GM23338 (cell line): ENCODE results near the gene ASRGL1. TPM values are rescaled to one million over a fixed set of nuclear protein-coding genes. Genes with fewer than 3 reads are reported as not detected.

Experiments
- ATAC-seq: fragments of 200-7000 bp; cut with Tn5 transposase; 3 replicates; pipeline ENCODE4 v1.9.1; 2020
- DNase-seq: peaks from one replicate; pipeline ENCODE4 v3.0.0-alpha.2; 2015; ENCODE audit warnings: low spot score
- H2AFZ ChIP-seq: fragments of 200-600 bp; sonication (generic); 2 replicates; pipeline ENCODE4 v1.8.0; 2016; ENCODE audit warnings: antibody characterized with exemption, mild to moderate bottlenecking, moderate library complexity
- H3F3A ChIP-seq: fragments of 200-600 bp; sonication (generic); replicated peaks from 2 replicates; pipeline ENCODE4 v1.8.0; 2017; ENCODE audit warnings: antibody characterized with exemption, mixed run types, low read depth
- H3K27ac ChIP-seq: fragments of 200-600 bp; sonication (generic); 2 replicates; pipeline ENCODE4 v1.6.1; 2016; ENCODE audit warnings: low read depth
- H3K27me3 ChIP-seq: fragments of 200-600 bp; sonication (generic); 2 replicates; pipeline ENCODE4 v1.8.0; 2016; ENCODE audit warnings: mild to moderate bottlenecking, mixed run types, moderate library complexity; ENCODE audit not compliant: insufficient read depth
- H3K36me3 ChIP-seq: fragments of 200-600 bp; sonication (generic); 2 replicates; pipeline ENCODE4 v1.8.0; 2016; ENCODE audit warnings: mild to moderate bottlenecking; ENCODE audit not compliant: insufficient read depth
- H3K4me1 ChIP-seq: fragments of 200-600 bp; sonication (generic); 2 replicates; pipeline ENCODE4 v1.8.0; 2016; ENCODE audit warnings: mild to moderate bottlenecking, moderate library complexity; ENCODE audit not compliant: insufficient read depth
- H3K4me2 ChIP-seq: fragments of 200-600 bp; sonication (generic); 2 replicates; pipeline ENCODE4 v1.7.1; 2017; ENCODE audit warnings: mixed run types
- H3K4me3 ChIP-seq: fragments of 200-600 bp; sonication (generic); 2 replicates; pipeline ENCODE4 v1.6.1; 2016; ENCODE audit warnings: mixed run types
- H3K79me2 ChIP-seq: fragments of 200-600 bp; sonication (generic); replicated peaks from 2 replicates; pipeline ENCODE4 v1.8.0; 2017; ENCODE audit warnings: mild to moderate bottlenecking; ENCODE audit not compliant: insufficient read depth
- H3K9me2 ChIP-seq: fragments of 200-600 bp; sonication (generic); 2 replicates; pipeline ENCODE4 v1.8.0; 2017; ENCODE audit not compliant: insufficient read depth
- H4K20me1 ChIP-seq: fragments of 200-600 bp; sonication (generic); replicated peaks from 2 replicates; pipeline ENCODE4 v1.8.0; 2017; ENCODE audit warnings: mild to moderate bottlenecking; ENCODE audit not compliant: insufficient read depth
- H3K27ac Mint-ChIP-seq: 2 replicates; pipeline ENCODE4 v1.8.0; 2020; ENCODE audit warnings: inconsistent platforms, mild to moderate bottlenecking, moderate library complexity, mixed read lengths
- H3K27me3 Mint-ChIP-seq: 3 replicates; pipeline ENCODE4 v1.8.0; 2022; ENCODE audit warnings: low read depth, mild to moderate bottlenecking, moderate library complexity, mixed read lengths, inconsistent platforms; ENCODE audit not compliant: insufficient read depth, poor library complexity
- H3K36me3 Mint-ChIP-seq: 3 replicates; pipeline ENCODE4 v1.8.0; 2021; ENCODE audit warnings: low read depth, mild to moderate bottlenecking, inconsistent platforms, moderate library complexity, mixed read lengths
- H3K4me1 Mint-ChIP-seq: 3 replicates; pipeline ENCODE4 v1.8.0; 2020; ENCODE audit warnings: mild to moderate bottlenecking, inconsistent platforms, mixed read lengths
- H3K4me3 Mint-ChIP-seq: 3 replicates; pipeline ENCODE4 v1.8.0; 2021; ENCODE audit warnings: moderate library complexity, mild to moderate bottlenecking, inconsistent platforms, mixed read lengths
- H3K9me3 Mint-ChIP-seq: 3 replicates; pipeline ENCODE4 v1.8.0; 2020; ENCODE audit warnings: moderate library complexity, mild to moderate bottlenecking, inconsistent platforms, mixed read lengths
- EZH2 ChIP-seq: fragments of 200-600 bp; sonication (generic); IDR thresholded peaks from one replicate; pipeline ENCODE4 v1.8.0; 2017; ENCODE audit warnings: antibody characterized with exemption, mild to moderate bottlenecking, low read depth; ENCODE audit not compliant: unreplicated experiment
- NANOG ChIP-seq: IDR thresholded peaks from 2 replicates; pipeline ENCODE4 v1.6.1; 2016; ENCODE audit warnings: antibody characterized with exemption, borderline replicate concordance
- polyA plus RNA-seq: library from polyadenylated mRNA; unstranded; fragments of >200 nt; fragmentation: Nextera tagmentation; extraction: Ambion mirVana; gene quantifications from 2 replicates; pipeline ENCODE4 v1.2.1, GENCODE V29; 2016
- total RNA-seq: library from RNA; depleted of rRNA; stranded (reverse); fragments of >200 nt; shearing (Covaris generic); gene quantifications from 2 replicates; pipeline ENCODE4 v1.2.3, GENCODE V29; 2014
- TF ChIP-seq, protein P1 (sequence below): fragments of 250-450 bp; sonication (Bioruptor Pico); IDR thresholded peaks from 2 replicates; pipeline ENCODE4 v1.5.0; 2020; ENCODE audit warnings: mild to moderate bottlenecking, moderate library complexity
- TF ChIP-seq, protein P2 (sequence below), 2 experiments: fragments of 200-600 bp in 1 of 2; sonication (generic) in 1 of 2; conservative IDR thresholded peaks; 2 replicates each; pipeline versions ENCODE4 v1.5.1 to v1.6.1; 2016 to 2017; ENCODE audit warnings: antibody characterized with exemption in 2 of 2, low read depth in 2 of 2, mild to moderate bottlenecking in 2 of 2, moderate library complexity in 1 of 2

ASRGL1 gene
- total and polyA plus RNA-seq, 2 experiments from 2014 or later, result 32.9 to 50.3 TPM

DNA sequence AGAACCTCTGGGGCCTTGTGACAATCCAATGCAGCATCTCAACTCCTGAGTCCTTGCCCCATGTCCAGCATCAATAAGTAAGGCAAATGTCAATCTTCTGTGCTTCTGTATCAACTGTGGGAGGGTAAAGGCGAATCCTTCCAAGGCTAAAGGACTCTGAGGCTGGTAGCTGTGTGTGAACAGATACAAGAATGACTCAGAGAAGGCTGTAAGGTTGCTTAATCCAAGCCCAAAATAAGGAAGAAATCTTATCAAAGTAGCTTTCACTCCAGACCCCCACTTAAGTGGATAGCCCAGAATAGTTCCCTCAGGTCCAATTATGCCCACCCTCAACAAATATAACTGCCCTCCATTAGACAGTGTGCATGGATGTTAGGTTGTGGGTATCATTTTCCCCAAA lies 53.5 kb downstream of the ASRGL1 start (continued):
- TF ChIP-seq, protein P1, sequence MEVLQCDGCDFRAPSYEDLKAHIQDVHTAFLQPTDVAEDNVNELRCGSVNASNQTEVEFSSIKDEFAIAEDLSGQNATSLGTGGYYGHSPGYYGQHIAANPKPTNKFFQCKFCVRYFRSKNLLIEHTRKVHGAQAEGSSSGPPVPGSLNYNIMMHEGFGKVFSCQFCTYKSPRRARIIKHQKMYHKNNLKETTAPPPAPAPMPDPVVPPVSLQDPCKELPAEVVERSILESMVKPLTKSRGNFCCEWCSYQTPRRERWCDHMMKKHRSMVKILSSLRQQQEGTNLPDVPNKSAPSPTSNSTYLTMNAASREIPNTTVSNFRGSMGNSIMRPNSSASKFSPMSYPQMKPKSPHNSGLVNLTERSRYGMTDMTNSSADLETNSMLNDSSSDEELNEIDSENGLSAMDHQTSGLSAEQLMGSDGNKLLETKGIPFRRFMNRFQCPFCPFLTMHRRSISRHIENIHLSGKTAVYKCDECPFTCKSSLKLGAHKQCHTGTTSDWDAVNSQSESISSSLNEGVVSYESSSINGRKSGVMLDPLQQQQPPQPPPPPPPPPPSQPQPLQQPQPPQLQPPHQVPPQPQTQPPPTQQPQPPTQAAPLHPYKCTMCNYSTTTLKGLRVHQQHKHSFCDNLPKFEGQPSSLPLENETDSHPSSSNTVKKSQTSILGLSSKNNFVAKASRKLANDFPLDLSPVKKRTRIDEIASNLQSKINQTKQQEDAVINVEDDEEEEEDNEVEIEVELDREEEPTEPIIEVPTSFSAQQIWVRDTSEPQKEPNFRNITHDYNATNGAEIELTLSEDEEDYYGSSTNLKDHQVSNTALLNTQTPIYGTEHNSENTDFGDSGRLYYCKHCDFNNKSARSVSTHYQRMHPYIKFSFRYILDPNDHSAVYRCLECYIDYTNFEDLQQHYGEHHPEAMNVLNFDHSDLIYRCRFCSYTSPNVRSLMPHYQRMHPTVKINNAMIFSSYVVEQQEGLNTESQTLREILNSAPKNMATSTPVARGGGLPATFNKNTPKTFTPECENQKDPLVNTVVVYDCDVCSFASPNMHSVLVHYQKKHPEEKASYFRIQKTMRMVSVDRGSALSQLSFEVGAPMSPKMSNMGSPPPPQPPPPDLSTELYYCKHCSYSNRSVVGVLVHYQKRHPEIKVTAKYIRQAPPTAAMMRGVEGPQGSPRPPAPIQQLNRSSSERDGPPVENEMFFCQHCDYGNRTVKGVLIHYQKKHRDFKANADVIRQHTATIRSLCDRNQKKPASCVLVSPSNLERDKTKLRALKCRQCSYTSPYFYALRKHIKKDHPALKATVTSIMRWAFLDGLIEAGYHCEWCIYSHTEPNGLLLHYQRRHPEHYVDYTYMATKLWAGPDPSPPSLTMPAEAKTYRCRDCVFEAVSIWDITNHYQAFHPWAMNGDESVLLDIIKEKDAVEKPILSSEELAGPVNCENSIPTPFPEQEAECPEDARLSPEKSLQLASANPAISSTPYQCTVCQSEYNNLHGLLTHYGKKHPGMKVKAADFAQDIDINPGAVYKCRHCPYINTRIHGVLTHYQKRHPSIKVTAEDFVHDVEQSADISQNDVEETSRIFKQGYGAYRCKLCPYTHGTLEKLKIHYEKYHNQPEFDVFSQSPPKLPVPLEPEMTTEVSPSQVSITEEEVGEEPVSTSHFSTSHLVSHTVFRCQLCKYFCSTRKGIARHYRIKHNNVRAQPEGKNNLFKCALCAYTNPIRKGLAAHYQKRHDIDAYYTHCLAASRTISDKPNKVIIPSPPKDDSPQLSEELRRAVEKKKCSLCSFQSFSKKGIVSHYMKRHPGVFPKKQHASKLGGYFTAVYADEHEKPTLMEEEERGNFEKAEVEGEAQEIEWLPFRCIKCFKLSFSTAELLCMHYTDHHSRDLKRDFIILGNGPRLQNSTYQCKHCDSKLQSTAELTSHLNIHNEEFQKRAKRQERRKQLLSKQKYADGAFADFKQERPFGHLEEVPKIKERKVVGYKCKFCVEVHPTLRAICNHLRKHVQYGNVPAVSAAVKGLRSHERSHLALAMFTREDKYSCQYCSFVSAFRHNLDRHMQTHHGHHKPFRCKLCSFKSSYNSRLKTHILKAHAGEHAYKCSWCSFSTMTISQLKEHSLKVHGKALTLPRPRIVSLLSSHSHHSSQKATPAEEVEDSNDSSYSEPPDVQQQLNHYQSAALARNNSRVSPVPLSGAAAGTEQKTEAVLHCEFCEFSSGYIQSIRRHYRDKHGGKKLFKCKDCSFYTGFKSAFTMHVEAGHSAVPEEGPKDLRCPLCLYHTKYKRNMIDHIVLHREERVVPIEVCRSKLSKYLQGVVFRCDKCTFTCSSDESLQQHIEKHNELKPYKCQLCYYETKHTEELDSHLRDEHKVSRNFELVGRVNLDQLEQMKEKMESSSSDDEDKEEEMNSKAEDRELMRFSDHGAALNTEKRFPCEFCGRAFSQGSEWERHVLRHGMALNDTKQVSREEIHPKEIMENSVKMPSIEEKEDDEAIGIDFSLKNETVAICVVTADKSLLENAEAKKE (CRISPR knock-in tag), result no peak
- no peak for TF ChIP-seq NANOG
- no peak for TF ChIP-seq EZH2
- TF ChIP-seq, protein P2, sequence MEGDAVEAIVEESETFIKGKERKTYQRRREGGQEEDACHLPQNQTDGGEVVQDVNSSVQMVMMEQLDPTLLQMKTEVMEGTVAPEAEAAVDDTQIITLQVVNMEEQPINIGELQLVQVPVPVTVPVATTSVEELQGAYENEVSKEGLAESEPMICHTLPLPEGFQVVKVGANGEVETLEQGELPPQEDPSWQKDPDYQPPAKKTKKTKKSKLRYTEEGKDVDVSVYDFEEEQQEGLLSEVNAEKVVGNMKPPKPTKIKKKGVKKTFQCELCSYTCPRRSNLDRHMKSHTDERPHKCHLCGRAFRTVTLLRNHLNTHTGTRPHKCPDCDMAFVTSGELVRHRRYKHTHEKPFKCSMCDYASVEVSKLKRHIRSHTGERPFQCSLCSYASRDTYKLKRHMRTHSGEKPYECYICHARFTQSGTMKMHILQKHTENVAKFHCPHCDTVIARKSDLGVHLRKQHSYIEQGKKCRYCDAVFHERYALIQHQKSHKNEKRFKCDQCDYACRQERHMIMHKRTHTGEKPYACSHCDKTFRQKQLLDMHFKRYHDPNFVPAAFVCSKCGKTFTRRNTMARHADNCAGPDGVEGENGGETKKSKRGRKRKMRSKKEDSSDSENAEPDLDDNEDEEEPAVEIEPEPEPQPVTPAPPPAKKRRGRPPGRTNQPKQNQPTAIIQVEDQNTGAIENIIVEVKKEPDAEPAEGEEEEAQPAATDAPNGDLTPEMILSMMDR (conservative IDR thresholded peaks at IDR 0.05; ENCODE audit: low read depth in 2 of 2), result no peak

DNA sequence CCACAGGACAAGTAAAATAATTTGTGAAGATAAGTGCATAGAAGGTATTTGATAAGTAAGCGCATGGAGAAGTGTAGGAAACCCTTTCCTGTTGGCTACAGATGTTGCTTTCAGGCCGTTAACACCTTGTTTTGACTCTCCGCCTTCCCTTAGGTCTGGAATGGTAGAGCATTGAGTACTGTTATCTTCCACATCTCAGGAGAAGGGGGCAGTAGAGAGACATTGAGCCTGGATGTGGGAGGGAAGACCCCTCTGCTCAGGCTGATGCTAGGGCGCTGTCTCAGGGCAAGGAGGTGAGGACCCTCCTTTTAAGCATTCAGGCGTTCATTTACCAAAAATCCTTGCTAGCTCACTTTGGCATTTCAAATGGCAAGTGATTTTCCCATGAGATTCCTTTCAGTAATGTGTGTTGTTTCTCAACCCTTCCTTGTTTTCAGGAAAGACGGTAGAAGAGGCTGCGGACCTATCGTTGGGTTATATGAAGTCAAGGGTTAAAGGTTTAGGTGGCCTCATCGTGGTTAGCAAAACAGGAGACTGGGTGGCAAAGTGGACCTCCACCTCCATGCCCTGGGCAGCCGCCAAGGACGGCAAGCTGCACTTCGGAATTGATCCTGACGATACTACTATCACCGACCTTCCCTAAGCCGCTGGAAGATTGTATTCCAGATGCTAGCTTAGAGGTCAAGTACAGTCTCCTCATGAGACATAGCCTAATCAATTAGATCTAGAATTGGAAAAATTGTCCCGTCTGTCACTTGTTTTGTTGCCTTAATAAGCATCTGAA lies 54.6 kb downstream of the ASRGL1 start:
- Mint-ChIP-seq H3K4me3 (no peak overlapping the region), H3K9me3 (no peaks in the 10 kb centered on the region), H3K4me1 (peaks cover 15% of the 10 kb centered on the region), H3K27me3 (peaks cover 7% of the 10 kb centered on the region), H3K27ac (no peak overlapping the region), H3K36me3 (no peaks in the 10 kb centered on the region)
- Histone ChIP-seq H3K27ac (no peak overlapping the region), H3K36me3 (no peaks in the 10 kb centered on the region), H3K9me2 (no peaks in the 10 kb centered on the region), H2AFZ (no peak overlapping the region), H3K79me2 (no peaks in the 10 kb centered on the region), H3K4me3 (no peak overlapping the region), H4K20me1 (no peaks in the 10 kb centered on the region; the same call in 1 of the 2 replicates), H3F3A (no peaks in the 10 kb centered on the region), H3K27me3 (no peaks in the 10 kb centered on the region), H3K4me2 (no peak overlapping the region), H3K4me1 (peaks cover 4% of the 10 kb centered on the region)
- TF ChIP-seq, protein P2 (conservative IDR thresholded peaks at IDR 0.05; ENCODE audit: low read depth in 2 of 2), result peak; percentile 54 to 64
- no peak for TF ChIP-seq EZH2
- ATAC-seq (peak; percentile 62), DNase-seq (peak; percentile 63)
